ENCODE results near the gene CINP.
A peak's percentile ranks its signal among the peaks of the same experiment; 100 is the strongest.

The CINP gene

GRCh38 chr14:102362545-102363181, at the start of gene CINP, which contains the start of gene TECPR2:
TSS of gene CINP (minus strand) at chr14:102362890. CDS start at chr14:102362851, 39 bp downstream.
TSS of gene TECPR2 (plus strand) at chr14:102362941. CDS start at chr14:102376722, 13,781 bp downstream.
- DNase-seq (ENCODE audit: low read depth in 2 of 2): peak; percentile 92 to 98

- no peak for DNase-seq (ENCODE audit: low read depth in 2 of 2)
These were observed 46.0 kb upstream of the CINP start for GRCh38 chr14:102408724-102409123.

GRCh38 chr14:102407258-102407657, 44.6 kb upstream of the CINP start:
- DNase-seq (ENCODE audit: low read depth in 2 of 2): no peak

GRCh38 chr14:102403028-102403427, 40.3 kb upstream of the CINP start:
- DNase-seq (ENCODE audit: low read depth in 2 of 2): no peak

- DNase-seq (ENCODE audit: low read depth in 2 of 2): no peak
These were observed 33.8 kb upstream of the CINP start for GRCh38 chr14:102396521-102396920.

GRCh38 chr14:102394717-102395375, 32.2 kb upstream of the CINP start:
- DNase-seq (ENCODE audit: low read depth in 2 of 2): no peak

- DNase-seq (ENCODE audit: low read depth in 2 of 2): no peak
These were observed 29.8 kb upstream of the CINP start for GRCh38 chr14:102392506-102392905.

GRCh38 chr14:102390064-102390855, 27.6 kb upstream of the CINP start:
- DNase-seq (ENCODE audit: low read depth in 2 of 2): no peak

- DNase-seq (ENCODE audit: low read depth in 2 of 2): no peak
These were observed 26.6 kb upstream of the CINP start for GRCh38 chr14:102389246-102389645.

GRCh38 chr14:102387086-102387485, 24.4 kb upstream of the CINP start:
- DNase-seq (ENCODE audit: low read depth in 2 of 2): no peak

GRCh38 chr14:102378830-102379229, 16.1 kb upstream of the CINP start:
- no peak for DNase-seq (ENCODE audit: low read depth in 2 of 2)

- no peak for DNase-seq (ENCODE audit: low read depth in 2 of 2)
These were observed 15.0 kb upstream of the CINP start for GRCh38 chr14:102377696-102378095.

- DNase-seq (ENCODE audit: low read depth in 2 of 2): no peak
These were observed 12.4 kb upstream of the CINP start for GRCh38 chr14:102375119-102375518.

- no peak for DNase-seq (ENCODE audit: low read depth in 2 of 2)
These were observed 11.6 kb upstream of the CINP start for GRCh38 chr14:102374264-102374663.

GRCh38 chr14:102373110-102373509, 10.4 kb upstream of the CINP start:
- no peak for DNase-seq (ENCODE audit: low read depth in 2 of 2)

- DNase-seq (ENCODE audit: low read depth in 2 of 2): no peak
These were observed 8.7 kb upstream of the CINP start for GRCh38 chr14:102371361-102371760.

GRCh38 chr14:102370305-102370809, 7.7 kb upstream of the CINP start:
- no peak for DNase-seq (ENCODE audit: low read depth in 2 of 2)

- peak in 1 of 2 experiments; percentile 11 for DNase-seq (ENCODE audit: low read depth in 2 of 2)
These were observed 673 bp upstream of the CINP start for GRCh38 chr14:102363182-102363943.

GRCh38 chr14:102362084-102362483, 606 bp downstream of the CINP start:
- peak; percentile 33 to 51 for DNase-seq (ENCODE audit: low read depth in 2 of 2)

GRCh38 chr14:102360388-102360787, 2.3 kb downstream of the CINP start:
- DNase-seq (ENCODE audit: low read depth in 2 of 2): no peak

GRCh38 chr14:102359341-102359740, 3.3 kb downstream of the CINP start:
- no peak for DNase-seq (ENCODE audit: low read depth in 2 of 2)

GRCh38 chr14:102356280-102356679, 6.4 kb downstream of the CINP start:
- DNase-seq (ENCODE audit: low read depth in 2 of 2): no peak
